HG03575 (cell line): ENCODE results near the gene MIS12.

ENCODE experiments used
- ATAC-seq: cut with Tn5 transposase; IDR thresholded peaks from one replicate; pipeline ENCODE4 v1.9.1; 2021; ENCODE audit not compliant: unreplicated experiment, insufficient number of reproducible peaks, low FRiP score; ENCODE audit errors: extremely low read depth

The MIS12 gene

GRCh38 chr17:5530265-5531084, 44.1 kb downstream of the MIS12 start:
- no peak for ATAC-seq

GRCh38 chr17:5531085-5531418, 44.7 kb downstream of the MIS12 start:
- ATAC-seq = no peak

GRCh38 chr17:5532581-5532980, 46.2 kb downstream of the MIS12 start:
- no peak for ATAC-seq

GRCh38 chr17:5533486-5534315, 47.3 kb downstream of the MIS12 start:
- no peak for ATAC-seq

- no peak for ATAC-seq
Observed at GRCh38 chr17:5535436-5535835, 49.1 kb downstream of the MIS12 start.

GRCh38 chr17:5536866-5537650, 50.7 kb downstream of the MIS12 start:
- ATAC-seq = no peak

- no peak for ATAC-seq
Observed at GRCh38 chr17:5539286-5539685, 52.9 kb downstream of the MIS12 start.

- no peak for ATAC-seq
Observed at GRCh38 chr17:5540321-5540720, 54.0 kb downstream of the MIS12 start.
